ENCODE data around the gene TRIM10. TPM values are rescaled to one million over a fixed set of nuclear protein-coding genes. Genes with fewer than 3 reads are reported as not detected.

Gene TRIM10
- total and polyA plus RNA-seq, 11 donors: not detected

GRCh38 chr6:30163918-30164654 is 3.1 kb upstream of the TRIM10 start:
- intact Hi-C loops (cut with DNase I): no loop called here
- 85 to 92% (median 88%) methylated on average over 16 of the region's 16 CpGs for WGBS, 4 donors
- no peak overlapping the region for H3K4me3 ChIP-seq
- peaks cover 0 to 35% (median 9%) of the 10 kb centered on the region in 9 donors for H3K27me3 ChIP-seq
- no peaks in the 10 kb centered on the region for H3K36me3 ChIP-seq
- no peak for DNase-seq
- no peak for ATAC-seq
- H3K4me1 ChIP-seq: no peaks in the 10 kb centered on the region
- no peaks in the 10 kb centered on the region for H3K9me3 ChIP-seq
- no peak for TF ChIP-seq CTCF (IDR thresholded peaks at IDR 0.05)
- TF ChIP-seq POLR2A (IDR thresholded peaks at IDR 0.05): no peak
- no peak overlapping the region for H3K27ac ChIP-seq

- H3K9me3 ChIP-seq: no peaks in the 10 kb centered on the region
- TF ChIP-seq CTCF (IDR thresholded peaks at IDR 0.05) (no peak), POLR2A (IDR thresholded peaks at IDR 0.05) (no peak)
- ATAC-seq: peak in 1 of 4 donors; percentile 12
- intact Hi-C loops (cut with DNase I): no loop called here
- H3K4me1 ChIP-seq: no peaks in the 10 kb centered on the region
- H3K27ac ChIP-seq: no peak within 1 kb of the TSS
- no peak within 1 kb of the TSS for H3K4me3 ChIP-seq
- DNase-seq: no peak
- 74 to 78% (median 76%) methylated on average over 23 to 31 of the region's 31 CpGs for WGBS, 4 donors
- H3K27me3 ChIP-seq: peaks cover 0 to 30% (median 7%) of the 10 kb centered on the region in 9 donors
- no peaks in the 10 kb centered on the region for H3K36me3 ChIP-seq
These were observed 2.3 kb upstream of the TRIM10 start, which contains the start of gene TRIM15 for GRCh38 chr6:30163090-30163917. Gene TRIM15, plus strand, starts transcription at chr6:30163546. Its CDS starts 139 bp downstream, at chr6:30163685.

GRCh38 chr6:30162265-30163089 is 1.5 kb upstream of the TRIM10 start:
- 78 to 82% (median 81%) methylated on average over 12 of the region's 12 CpGs for WGBS, 4 donors
- Histone ChIP-seq H3K27me3 (peaks cover 0 to 29% (median 0%) of the 10 kb centered on the region in 9 donors), H3K4me1 (no peaks in the 10 kb centered on the region), H3K4me3 (no peak overlapping the region), H3K27ac (no peak overlapping the region), H3K36me3 (no peaks in the 10 kb centered on the region), H3K9me3 (no peaks in the 10 kb centered on the region)
- DNase-seq (no peak), ATAC-seq (no peak)
- intact Hi-C loops (cut with DNase I): no loop called here
- no peak for TF ChIP-seq CTCF (IDR thresholded peaks at IDR 0.05)
- TF ChIP-seq POLR2A (IDR thresholded peaks at IDR 0.05): no peak
